Stimulated activated CD8-positive, alpha-beta memory T cell treated with anti-CD3 and anti-CD28 coated beads, Interleukin-4, amount 100 ng/mL, for 48 hours (primary cell): Measurements from ENCODE around the gene WDPCP.
"Not testable (repeated sequence)": the region's sequence is repeated elsewhere in the genome, so short reads cannot be mapped to it uniquely, and the experiment has no call there.

Source experiments
- DNase-seq: peaks from one replicate; pipeline ENCODE4 v3.0.0-alpha.2; 2020

Gene WDPCP

DNA sequence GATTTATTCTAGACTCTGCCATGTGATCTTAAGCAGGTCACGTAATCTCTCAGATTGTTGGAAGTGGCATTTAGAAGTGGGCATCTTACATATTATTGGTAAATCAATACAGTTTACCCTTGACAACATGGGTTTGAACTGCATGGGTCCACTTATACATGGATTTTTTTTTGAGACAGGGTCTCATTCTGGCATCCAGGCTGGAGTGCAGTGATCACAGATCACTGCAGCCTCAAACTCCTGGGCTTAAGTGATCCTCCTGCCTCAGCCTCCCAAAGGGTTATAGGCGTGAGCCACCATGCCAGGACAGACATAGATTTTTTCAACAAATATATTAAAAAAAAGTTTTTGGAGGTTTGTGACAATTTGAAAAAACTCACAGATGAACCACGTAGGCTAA lies 393.0 kb downstream of the WDPCP start:
- no peak for DNase-seq

DNA sequence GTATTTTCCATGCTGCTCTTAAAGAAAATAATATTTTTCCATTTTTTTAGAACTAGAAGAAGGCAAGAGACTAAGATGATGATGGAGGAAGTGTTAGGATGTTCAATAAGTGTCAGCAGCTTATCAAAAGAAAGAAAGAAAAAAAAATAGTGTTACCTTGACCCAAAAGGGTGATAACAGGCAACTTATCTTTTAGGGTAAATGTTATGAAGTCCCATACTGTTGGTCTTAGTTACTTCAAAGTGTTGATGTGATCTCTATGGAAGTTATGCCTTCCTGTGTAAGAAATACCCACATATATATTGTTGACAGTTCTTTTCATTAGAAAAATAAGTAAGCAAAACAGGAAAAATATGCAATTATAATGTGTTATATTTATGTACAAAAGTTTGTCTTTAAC lies 394.1 kb downstream of the WDPCP start:
- no peak for DNase-seq

DNA sequence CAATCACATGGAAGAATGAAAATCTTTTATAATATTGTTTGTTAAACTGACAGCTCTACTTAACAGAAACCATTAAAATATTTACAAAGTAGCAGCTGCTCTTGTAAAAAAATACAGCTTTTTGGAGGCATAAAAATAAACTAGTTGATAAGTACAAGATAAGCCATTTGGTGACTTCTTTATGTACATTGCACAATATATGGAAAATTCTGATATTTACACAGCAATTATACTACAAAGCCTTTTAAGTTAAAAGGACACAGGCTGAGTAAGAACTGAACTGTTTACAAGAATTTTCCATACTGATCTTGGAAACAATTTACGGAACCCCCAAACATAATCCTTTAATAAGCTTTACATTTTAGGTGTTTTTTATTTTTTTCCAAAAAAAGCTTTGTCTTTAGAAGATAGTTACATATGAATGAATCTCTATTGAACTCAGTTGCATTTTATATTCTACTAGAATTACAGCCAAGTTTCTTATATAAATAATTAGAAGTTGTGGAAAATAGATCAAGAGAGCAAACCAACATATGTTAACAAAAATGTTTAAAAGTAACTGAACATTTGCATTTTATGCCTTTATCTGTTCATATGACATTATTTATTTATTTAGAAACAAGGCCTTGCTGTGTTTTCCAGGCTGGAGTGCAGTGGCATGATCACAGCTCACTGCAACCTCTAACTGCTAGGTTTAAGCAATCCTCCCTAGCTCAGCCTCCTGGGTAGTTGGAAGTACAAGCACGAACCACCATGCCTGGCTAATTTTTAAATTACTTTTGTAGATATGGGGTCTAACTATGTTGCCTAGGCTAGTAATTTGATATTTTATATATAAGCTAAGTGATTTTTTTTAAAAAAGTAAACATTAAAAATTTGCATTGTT lies 395.1 kb downstream of the WDPCP start:
- DNase-seq: no peak

DNA sequence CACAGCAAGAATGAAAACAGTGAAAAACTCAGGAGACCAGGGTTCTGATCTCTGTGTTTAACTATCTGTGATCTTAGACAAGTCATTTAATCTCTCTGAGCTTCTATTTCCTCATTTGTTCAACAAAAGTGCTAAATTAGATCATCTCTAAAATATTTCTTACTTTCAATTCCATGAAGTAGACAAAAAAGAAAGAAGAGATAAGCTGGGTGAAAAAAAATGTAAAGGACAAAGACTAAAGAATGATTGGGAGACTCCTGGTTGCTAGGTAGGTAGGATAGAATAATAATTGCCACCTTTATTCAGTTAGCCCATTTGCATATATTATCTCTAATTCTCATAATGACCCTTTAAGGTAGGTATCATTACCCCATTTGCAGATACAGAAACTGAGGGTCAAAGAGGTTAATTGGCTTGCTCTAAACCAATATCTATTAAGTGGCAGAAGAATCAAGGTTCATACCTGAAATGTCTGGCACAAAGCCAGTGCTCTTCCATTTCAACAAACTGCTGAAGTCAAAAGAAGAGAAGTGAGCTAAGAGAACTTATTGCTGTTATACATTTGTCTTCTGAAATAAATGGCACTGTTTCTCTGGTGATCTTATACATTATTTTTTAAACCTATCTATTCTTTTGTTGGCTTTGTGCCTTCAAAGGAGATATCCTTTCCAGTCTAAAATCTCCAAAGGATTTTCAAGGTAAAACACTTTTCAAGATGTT lies 395.9 kb downstream of the WDPCP start:
- DNase-seq: no peak

DNA sequence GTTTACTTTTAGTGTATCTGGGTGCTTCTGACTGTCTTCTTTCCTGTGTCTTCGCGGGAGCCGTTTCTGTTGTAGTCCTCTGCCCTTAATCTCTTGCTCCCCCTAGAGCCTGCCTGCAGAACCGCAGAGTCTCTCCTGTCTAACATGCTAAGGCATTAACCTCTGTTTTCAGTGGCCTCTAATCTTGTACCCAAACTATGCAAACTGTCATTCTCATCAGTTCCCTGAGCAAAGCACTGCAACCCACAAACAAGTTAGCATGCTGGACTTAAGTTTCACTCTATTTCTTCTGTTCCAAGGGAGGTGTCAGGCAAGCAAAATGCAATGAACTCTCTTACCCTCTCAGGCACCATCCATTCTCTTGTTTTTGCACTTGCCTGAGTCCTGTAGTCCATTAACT lies 399.3 kb downstream of the WDPCP start:
- DNase-seq: no peak

DNA sequence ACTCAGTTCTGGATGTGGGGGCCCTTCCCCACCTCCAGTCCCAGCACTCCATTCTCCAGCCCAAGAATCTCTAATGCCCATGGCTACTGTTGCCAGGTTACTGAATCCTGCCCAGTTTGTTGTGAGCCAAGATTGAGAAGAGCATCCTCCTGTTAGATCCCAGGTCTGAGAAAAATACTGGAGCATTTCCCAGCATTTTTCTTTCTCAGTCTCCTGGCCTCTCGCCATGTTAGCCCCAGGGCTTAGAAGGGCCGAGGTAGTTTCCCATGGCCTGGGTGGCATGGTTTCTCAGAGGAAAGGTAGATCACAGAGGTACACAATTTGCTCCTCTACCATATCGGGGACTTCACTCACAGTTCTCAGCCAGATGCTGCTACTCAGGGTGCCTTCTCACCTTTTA lies 401.9 kb downstream of the WDPCP start:
- DNase-seq: no peak

DNA sequence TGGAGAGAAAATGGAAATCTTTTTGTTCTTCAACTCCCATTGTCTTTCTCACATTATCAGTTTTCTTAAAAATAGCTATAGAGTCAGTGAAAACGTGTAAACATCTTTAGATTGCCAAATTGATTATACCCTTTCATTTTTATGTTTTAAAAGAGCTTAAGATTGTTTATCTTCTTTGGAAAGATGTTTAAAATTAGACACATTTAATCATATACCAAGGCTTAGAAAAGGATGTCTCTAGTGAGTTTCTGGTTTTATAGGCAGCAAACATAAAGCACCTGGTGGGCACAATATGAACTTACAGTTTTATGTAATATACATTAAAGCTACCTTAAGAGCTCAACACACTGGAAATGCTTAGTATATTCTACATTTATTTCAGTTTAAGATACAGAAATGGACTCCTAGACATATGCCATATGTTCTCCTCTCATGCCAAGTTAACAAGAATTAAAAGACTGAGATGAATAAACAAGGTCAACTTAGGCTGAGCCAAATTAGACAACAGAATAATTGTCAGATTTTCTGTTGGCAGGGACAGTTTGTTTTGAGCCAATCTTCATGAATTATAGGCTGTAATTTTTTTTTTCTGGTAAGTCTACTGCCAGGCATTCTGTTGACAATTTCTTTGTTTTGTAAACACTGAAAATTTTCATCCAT lies 425.0 kb downstream of the WDPCP start:
- DNase-seq: no peak

DNA sequence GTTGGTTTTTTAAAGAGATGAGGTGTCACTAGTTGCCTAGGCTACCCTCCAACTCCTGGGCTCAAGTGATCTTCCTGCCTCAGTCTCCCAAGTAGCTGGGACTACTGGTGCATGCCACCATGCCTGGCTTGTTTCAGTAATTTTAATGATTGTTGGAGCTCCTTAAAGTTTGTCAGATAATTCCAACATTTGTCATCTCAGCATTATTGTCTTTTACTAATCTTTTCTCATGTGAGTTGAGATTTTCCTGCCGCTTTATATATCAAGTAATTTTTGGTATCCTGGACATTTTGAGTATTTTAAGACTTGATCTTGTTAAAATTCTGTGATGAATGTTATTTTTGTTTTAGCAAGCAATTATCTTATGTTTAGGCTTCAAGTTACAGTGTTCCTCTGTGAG lies 429.0 kb downstream of the WDPCP start:
- DNase-seq: no peak

DNA sequence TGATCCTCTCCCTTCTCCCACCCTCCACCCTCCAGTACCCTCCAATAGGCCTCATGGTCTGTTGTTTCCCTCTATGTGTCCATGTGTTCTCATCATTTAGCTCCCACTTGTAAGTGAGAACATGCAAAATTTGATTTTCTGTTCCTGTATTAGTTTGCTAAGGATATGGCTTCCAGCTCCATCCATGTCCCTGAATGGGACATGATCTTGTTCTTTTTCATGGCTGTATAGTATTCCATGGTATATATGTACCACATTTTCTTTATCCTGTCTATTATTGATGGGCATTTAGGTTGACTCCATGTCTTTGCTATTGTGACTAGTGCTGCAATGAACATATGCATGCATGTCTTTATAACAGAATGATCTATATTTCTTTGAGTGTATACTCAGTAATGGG lies 451.6 kb downstream of the WDPCP start:
- not testable (repeated sequence) for DNase-seq

DNA sequence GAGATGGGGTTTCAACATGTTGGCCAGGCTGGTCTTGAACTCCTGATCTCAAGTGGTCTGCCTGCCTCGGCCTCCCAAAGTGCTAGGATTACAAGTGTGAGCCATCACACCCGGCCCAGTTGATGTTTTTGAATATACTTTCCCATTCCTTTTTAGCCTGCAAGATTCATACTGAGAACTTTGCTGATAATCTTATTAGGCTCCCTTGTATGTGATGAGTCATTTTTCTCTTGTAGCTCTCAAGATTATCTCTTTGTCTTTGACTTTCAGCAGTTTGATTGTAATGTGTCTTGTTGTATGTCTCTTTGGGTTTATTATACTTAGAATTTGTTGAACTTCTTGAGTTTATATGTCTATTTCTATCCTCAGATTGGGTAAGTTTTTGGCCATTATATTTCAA lies 456.3 kb downstream of the WDPCP start:
- no peak for DNase-seq

DNA sequence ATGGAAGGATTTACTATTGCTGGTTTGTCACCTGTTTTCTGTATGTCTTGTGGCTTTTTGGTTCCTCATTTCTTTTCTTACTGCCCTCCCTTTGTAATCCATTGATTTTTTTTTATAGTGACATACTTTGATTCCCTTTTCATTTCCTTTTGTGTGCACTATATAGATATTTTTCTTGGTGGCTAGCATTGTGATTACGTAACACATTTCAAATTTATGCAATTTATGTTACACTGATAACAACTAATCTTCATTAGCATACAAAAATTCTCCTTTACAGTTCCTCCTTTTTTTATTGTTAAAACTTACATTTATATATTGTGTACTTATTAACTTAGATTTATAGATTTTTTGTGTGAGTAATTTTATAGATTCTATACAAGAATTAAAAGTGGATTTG lies 457.1 kb downstream of the WDPCP start:
- DNase-seq: no peak

DNA sequence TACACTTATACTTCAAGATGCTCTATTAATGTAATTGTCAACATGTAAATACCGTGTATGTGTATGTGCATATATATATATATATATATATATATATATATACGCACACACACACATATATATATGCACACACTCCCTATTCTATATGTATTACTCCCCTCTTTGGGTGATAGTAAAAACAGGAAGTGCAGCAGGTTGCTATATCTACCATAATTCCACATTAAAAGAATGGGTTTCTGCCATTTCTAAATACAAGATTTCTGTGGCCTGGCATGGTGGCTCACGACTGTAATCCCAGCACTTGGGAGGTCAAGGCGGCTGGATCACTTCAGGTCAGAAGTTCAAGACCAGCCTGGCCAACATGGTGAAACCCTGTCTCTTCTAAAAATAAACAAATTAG lies 460.7 kb downstream of the WDPCP start:
- DNase-seq: no peak

DNA sequence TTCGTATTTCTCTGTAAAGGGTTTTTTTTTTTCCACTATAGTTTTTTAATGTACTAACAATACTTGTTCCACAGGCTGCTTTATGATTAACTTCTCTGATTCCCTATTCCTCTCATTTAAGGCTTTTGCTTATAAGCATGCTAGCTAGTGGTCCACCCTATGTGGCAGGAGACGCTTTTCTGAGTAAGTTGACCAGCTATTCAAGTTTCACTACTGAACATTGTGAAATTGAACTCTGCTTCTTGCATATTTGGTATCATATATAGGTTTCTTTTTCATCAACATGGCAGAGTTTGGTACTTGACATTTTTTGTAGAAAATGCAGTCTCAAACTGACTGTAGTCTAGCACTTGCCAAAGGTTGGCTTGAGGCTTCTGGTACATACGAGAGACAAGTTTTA lies 463.4 kb downstream of the WDPCP start:
- no peak for DNase-seq

DNA sequence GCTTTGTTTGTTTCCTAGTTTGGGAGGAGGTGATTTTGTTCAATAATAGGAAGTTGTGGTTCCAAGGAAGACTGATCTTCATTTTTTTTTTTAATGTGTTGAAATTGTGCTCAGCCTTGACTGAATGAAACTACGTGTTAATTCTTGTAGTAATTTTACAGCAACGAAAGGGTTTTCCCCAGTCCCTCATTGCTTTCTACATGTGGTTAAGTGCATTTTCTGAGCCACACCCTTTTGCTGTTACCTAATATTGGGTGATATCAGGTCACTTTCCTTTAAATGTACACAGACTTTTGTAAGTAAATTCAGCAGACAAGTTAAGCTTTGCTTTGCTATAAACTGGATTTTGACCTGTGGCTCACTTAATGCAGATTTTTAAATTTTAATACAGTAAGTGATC lies 464.1 kb downstream of the WDPCP start:
- no peak for DNase-seq

DNA sequence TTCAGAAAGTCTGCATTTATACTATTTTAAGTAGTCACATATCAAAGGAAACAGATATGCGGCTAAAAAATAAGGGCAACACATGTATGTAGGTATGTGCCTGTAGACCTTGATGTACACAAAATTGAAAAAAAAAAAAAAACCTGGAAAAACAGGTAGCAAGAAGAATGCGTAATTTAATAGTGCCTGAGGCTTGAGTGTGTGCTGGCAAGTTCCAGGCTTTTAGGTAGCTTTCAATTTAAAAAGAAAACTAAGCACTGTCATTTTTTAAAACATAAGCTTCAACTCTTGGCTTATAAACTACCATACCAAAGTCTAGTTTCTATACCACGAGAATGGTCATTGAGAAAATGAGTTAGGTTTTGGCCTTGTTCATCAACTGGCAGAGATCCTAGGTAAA lies 465.4 kb downstream of the WDPCP start:
- DNase-seq: no peak

DNA sequence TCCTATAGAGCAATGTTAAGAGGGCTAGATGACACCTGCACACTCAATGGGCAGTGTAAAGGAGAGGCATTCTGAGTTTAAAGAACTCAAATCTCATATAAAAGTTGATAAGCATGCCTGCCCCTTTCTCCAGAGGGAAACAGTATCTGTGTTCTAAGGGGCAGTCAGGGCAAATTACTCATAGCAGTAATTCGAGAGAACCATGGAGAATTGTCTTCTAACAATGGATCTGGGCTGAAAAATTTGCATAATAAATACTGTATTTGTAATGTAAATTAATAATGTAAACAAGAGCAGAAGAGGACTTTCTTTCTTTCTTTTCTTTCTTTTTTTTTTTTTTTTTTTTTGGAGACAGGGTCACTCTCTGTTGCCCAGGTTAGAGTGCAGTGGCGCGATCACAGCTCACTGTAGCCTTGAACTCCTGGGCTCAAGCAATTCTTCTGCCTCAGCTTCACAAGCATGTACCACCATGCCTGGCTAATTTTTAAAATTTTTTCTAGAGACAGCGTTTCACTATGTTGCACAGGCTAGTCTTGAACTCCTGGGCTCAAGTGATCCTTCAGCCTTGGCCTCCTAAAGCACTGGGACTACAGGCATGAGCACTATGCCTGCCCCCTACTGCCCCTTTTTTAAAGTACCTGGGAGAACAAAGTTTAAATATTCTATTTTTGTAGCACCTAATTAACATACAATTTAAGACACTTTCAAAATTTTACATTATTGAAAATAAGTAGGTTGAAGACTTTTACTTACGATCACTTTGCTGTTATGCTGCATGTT lies 467.0 kb downstream of the WDPCP start:
- DNase-seq: no peak

DNA sequence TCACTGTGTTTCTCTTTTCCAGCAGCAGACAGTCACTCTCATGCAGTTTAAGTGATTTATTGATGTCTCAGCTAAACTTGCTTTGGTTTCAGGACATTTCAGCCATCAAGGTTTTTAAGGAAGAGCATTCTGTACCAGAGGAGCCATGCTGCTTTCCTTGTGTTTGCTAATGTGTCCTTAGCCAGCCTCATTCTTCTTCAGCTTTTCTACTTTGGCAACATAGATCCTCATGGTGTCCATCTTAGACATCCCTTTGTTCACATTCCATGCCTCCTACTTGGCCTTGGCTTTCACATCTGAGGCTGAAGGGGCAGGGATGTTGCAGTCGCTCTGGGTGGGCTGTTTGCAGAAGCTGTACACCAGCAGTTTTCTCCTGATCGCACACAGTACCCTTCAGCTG lies 469.5 kb downstream of the WDPCP start:
- no peak for DNase-seq

DNA sequence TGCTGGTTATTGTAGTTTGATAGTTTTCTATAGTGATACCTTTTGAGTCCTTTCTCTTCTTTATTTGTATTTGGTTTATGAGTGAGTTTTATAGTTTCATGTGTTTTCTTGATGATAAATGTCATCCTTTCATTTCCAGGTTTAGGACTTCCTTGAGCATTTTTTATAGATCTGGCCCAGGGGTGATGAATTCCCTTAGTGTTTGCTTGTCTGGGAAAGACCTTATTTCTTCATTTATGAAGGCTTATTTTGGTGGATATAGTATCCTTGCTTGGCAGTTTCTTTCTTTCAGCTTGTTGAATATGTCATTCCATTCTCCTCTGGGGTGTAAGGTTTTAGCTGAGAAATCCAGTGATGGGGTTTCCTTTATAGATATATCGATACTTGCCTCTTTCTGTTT lies 483.8 kb downstream of the WDPCP start:
- no peak for DNase-seq

DNA sequence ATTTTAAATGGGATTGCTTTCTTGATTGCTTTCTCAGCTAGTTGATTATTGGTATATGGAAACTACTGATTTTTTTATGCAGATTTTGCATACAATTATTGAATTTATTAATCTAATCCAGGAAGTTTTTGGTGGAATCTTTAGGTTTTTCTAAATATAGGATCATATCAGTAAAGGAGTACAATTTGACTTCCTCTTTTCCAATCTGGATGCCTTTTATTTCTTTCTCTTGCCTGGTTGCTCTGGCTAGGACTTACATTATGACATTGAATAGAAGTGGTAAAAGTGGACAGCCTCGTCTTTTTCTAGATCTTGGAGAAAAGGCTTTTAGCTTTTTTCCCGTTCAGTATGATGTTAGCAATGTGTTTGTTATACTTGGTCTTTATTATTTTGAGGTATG lies 486.3 kb downstream of the WDPCP start:
- DNase-seq: no peak

DNA sequence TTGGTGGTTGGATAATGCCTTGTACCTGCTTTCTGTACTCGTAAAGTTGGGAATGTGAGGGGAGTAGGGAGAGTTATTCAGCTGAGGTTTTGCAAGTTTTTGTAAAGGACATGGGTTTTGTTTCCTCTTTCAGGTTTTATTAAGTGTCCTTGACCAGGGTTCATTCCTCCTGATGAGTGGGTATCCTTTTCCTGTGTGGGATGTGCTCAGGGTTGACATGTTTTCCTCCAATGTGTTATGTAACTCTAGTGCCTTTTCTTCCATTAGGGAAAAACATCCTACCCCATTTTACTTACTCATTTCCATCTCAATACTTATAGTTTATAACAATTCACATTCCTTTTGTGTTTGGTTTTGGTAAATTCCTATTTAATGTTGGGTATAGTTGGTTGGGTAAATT lies 489.2 kb downstream of the WDPCP start:
- DNase-seq: no peak

DNA sequence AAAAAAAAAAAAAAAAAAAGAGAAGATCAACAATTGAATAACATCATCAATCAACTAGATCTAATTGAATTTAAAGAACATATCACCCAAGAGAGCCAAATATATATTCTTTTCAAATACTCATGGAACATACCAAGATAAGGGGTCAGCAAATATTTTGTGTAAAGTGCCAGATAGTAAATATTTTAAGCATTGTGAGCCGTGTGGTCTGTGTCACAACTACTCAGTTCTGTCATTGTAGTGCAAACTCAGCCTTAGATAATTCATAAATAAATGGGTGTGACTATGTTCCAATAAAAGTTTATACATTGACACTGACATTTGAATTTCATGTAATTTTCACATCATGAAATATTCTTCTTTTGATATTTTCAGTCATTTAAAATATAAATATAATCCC lies 491.8 kb downstream of the WDPCP start:
- no peak for DNase-seq

DNA sequence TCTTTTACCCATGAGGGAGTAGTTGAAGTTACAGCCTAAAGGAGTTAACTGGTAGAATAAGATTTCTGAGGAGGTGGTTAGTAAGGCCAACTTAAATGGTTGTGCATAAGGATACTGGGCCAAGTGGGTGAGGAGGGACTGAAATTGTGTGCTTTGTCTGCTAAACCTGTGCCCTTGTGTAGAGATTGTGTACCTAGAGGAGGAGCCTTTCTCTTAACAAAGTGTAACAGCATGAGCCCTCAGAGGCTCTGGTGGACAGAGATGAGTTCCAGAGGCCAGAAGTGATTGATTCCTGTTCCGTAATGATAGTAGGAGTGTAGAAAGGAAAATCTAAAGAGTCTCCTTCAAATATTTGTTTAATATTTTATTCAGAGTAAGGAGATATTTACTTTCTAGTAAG lies 494.8 kb downstream of the WDPCP start:
- DNase-seq: no peak

DNA sequence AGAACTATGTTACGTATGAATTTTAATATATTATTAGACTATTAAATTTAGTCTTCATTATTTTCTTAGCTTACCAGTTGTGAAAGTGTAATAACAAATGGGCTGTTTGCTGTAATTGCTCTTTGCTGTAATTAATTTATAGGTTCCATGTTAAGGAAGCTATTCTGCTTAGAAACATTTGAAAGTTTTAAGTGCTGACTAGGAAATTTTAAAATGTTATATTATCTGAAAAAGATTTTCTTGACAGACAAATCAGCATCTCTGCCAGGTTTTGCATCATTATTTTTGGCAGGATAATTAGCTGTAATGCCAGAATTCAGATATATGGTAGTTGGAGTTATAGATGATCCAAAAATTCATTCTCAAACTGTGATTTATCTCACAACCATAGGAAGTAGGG lies 495.4 kb downstream of the WDPCP start:
- no peak for DNase-seq
